GM04504 (cell line): Measurements from ENCODE around the gene MAK.
"Not testable (repeated sequence)": the region's sequence is repeated elsewhere in the genome, so short reads cannot be mapped to it uniquely, and the experiment has no call there.

ENCODE experiments used
- DNase-seq: peaks from one replicate; pipeline ENCODE4 v3.0.0-alpha.2; 2012; ENCODE audit warnings: low read depth

The MAK gene

GRCh38 chr6:10837995-10838793 lies at the start of gene MAK:
MAK (minus strand) TSS chr6:10838539; CDS start chr6:10830648, 7,891 bp downstream.
- DNase-seq, result peak; percentile 21

- no peak for DNase-seq
These were observed 48.6 kb upstream of the MAK start, which contains the start of gene SYCP2L for GRCh38 chr6:10886691-10887502. SYCP2L (plus strand) TSS chr6:10887052; CDS start chr6:10887127, 75 bp downstream.

- not testable (repeated sequence) for DNase-seq
These were observed 48.0 kb upstream of the MAK start for GRCh38 chr6:10886365-10886690.

GRCh38 chr6:10884245-10884972 lies 46.1 kb upstream of the MAK start:
- DNase-seq, result no peak

GRCh38 chr6:10883312-10884244 lies 45.2 kb upstream of the MAK start:
- no peak for DNase-seq

- no peak for DNase-seq
These were observed 44.4 kb upstream of the MAK start for GRCh38 chr6:10882657-10883171.

GRCh38 chr6:10882253-10882630 lies 43.9 kb upstream of the MAK start:
- not testable (repeated sequence) for DNase-seq

GRCh38 chr6:10880366-10880765 lies 42.0 kb upstream of the MAK start:
- DNase-seq, result no peak

GRCh38 chr6:10877871-10878270 lies 39.5 kb upstream of the MAK start:
- no peak for DNase-seq

GRCh38 chr6:10877012-10877411 lies 38.7 kb upstream of the MAK start:
- DNase-seq, result no peak

GRCh38 chr6:10875026-10875425 lies 36.7 kb upstream of the MAK start:
- DNase-seq, result no peak

- DNase-seq, result no peak
These were observed 35.9 kb upstream of the MAK start for GRCh38 chr6:10874207-10874606.

- DNase-seq, result no peak
These were observed 35.0 kb upstream of the MAK start for GRCh38 chr6:10873374-10873773.

GRCh38 chr6:10867952-10868351 lies 29.6 kb upstream of the MAK start:
- DNase-seq, result no peak

- DNase-seq, result not testable (repeated sequence)
These were observed 28.4 kb upstream of the MAK start for GRCh38 chr6:10866709-10867108.

GRCh38 chr6:10863031-10863430 lies 24.7 kb upstream of the MAK start:
- DNase-seq, result not testable (repeated sequence)

GRCh38 chr6:10862361-10862760 lies 24.0 kb upstream of the MAK start:
- DNase-seq, result no peak

GRCh38 chr6:10861086-10861485 lies 22.7 kb upstream of the MAK start:
- DNase-seq, result no peak

GRCh38 chr6:10857259-10857658 lies 18.9 kb upstream of the MAK start:
- no peak for DNase-seq

- DNase-seq, result no peak
These were observed 16.7 kb upstream of the MAK start for GRCh38 chr6:10854922-10855632.
